ENCODE data around the gene HNRNPK. TPM values are rescaled to one million over a fixed set of nuclear protein-coding genes. Genes with fewer than 3 reads are reported as not detected.

Gene HNRNPK
- total and polyA plus RNA-seq, 2 of the 13 experiments (the other 11 are each of a cell fraction or from before 2014, with no cell fraction given) = 321 to 712 TPM

DNA sequence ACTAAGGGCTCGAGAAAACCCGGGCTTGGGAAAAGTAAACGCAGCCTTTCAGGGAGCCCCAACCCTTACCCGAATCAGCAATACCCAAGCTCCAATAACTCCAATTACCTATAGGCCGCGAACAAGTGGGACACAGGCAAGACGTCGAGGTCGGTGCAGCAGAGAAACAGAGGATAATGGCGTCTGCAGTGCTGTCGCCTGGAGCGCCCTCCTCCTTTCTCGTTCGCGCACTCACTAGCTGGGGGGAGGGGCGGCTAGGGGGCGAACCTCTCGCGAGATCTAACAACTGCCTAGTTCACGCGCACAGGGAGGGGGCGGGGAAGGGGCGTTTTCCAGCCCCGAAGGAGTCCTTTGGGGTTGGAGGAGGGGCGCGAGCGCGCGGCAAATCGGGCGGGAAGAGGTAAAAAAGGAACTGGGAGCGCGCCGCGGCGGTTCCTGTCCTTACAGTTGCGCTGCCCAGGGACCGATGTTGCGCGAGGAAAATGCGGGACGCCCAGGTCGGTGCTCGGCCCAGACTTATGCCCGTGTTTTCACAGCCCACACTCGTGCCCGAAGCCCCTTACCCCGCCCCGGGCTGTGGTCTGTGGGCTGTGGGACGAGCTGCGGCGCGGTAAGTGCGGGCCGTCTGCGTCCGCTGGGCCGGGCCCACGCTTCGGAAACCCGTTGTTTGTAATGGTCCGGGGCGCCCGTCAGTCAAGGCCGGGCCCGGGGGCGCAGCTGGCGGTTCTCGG lies 545 bp upstream of the HNRNPK start, which contains the start of gene RMI1 (continued):
- TF ChIP-seq, protein P1, sequence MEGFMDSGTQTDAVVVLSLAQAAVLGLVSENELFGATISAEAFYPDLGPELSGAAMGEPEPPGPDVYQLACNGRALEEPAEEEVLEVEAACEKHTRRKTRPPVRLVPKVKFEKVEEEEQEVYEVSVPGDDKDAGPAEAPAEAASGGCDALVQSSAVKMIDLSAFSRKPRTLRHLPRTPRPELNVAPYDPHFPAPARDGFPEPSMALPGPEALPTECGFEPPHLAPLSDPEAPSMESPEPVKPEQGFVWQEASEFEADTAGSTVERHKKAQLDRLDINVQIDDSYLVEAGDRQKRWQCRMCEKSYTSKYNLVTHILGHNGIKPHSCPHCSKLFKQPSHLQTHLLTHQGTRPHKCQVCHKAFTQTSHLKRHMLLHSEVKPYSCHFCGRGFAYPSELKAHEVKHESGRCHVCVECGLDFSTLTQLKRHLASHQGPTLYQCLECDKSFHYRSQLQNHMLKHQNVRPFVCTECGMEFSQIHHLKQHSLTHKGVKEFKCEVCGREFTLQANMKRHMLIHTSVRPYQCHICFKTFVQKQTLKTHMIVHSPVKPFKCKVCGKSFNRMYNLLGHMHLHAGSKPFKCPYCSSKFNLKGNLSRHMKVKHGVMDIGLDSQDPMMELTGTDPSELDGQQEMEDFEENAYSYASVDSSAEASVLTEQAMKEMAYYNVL (CRISPR knock-in tag; IDR thresholded peaks at IDR 0.05; ENCODE audit: borderline replicate concordance) = peak; percentile 71; the same call in 1 of the 2 replicates
- TF ChIP-seq KDM2A (CRISPR knock-in tag; IDR thresholded peaks at IDR 0.05; ENCODE audit: borderline replicate concordance, low read depth) = peak; percentile 56; the same call in 1 of the 2 replicates
- peak; percentile 64 for TF ChIP-seq HDAC2 (CRISPR knock-in tag; IDR thresholded peaks at IDR 0.05)
- TF ChIP-seq ZFP36 (IDR thresholded peaks at IDR 0.05; ENCODE audit: borderline replicate concordance, low read depth, low read length, partially characterized antibody) = no peak
- TF ChIP-seq, protein P2, sequence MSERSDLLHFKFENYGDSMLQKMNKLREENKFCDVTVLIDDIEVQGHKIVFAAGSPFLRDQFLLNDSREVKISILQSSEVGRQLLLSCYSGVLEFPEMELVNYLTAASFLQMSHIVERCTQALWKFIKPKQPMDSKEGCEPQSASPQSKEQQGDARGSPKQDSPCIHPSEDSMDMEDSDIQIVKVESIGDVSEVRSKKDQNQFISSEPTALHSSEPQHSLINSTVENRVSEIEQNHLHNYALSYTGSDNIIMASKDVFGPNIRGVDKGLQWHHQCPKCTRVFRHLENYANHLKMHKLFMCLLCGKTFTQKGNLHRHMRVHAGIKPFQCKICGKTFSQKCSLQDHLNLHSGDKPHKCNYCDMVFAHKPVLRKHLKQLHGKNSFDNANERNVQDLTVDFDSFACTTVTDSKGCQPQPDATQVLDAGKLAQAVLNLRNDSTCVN (CRISPR knock-in tag; IDR thresholded peaks at IDR 0.05; ENCODE audit: borderline replicate concordance) = peak; percentile 20; the same call in 1 of the 2 replicates
- TF ChIP-seq ZSCAN29 (CRISPR knock-in tag; conservative IDR thresholded peaks at IDR 0.05) = 0 out of 2 replicates have a peak, but pooled peaks have one; percentile 4
- no peak for TF ChIP-seq CBX2 (IDR thresholded peaks at IDR 0.05; ENCODE audit: low read depth, low read length)
- TF ChIP-seq CBX2 (CRISPR knock-in tag; IDR thresholded peaks at IDR 0.05; ENCODE audit: low read depth) = no peak
- TF ChIP-seq, protein P3, sequence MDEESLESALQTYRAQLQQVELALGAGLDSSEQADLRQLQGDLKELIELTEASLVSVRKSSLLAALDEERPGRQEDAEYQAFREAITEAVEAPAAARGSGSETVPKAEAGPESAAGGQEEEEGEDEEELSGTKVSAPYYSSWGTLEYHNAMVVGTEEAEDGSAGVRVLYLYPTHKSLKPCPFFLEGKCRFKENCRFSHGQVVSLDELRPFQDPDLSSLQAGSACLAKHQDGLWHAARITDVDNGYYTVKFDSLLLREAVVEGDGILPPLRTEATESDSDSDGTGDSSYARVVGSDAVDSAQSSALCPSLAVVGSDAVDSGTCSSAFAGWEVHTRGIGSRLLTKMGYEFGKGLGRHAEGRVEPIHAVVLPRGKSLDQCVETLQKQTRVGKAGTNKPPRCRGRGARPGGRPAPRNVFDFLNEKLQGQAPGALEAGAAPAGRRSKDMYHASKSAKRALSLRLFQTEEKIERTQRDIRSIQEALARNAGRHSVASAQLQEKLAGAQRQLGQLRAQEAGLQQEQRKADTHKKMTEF (CRISPR knock-in tag; IDR thresholded peaks at IDR 0.05) = peak; percentile 67
- TF ChIP-seq TMF1 (CRISPR knock-in tag; IDR thresholded peaks at IDR 0.05; ENCODE audit: low read depth) = peak; percentile 44; the same call in 1 of the 2 replicates
- TF ChIP-seq SOX5 (CRISPR knock-in tag; IDR thresholded peaks at IDR 0.05; ENCODE audit: borderline replicate concordance) = peak; percentile 43; the same call in 1 of the 2 replicates
- TF ChIP-seq ZNF501 (CRISPR knock-in tag; IDR thresholded peaks at IDR 0.05) = peak; percentile 67; the same call in 1 of the 2 replicates
- TF ChIP-seq POLR2AphosphoS2 (IDR thresholded peaks at IDR 0.05; ENCODE audit: low read depth, low read length) = peak; percentile 91; the same call in 1 of the 2 replicates
- 0 out of 2 replicates have a peak, but pooled peaks have one; percentile 9 for TF ChIP-seq FOXA3 (CRISPR knock-in tag; IDR thresholded peaks at IDR 0.05)
- peak; percentile 92 for TF ChIP-seq POLR2AphosphoS5 (IDR thresholded peaks at IDR 0.05; ENCODE audit: low read depth, low read length)
- TF ChIP-seq, protein P4, sequence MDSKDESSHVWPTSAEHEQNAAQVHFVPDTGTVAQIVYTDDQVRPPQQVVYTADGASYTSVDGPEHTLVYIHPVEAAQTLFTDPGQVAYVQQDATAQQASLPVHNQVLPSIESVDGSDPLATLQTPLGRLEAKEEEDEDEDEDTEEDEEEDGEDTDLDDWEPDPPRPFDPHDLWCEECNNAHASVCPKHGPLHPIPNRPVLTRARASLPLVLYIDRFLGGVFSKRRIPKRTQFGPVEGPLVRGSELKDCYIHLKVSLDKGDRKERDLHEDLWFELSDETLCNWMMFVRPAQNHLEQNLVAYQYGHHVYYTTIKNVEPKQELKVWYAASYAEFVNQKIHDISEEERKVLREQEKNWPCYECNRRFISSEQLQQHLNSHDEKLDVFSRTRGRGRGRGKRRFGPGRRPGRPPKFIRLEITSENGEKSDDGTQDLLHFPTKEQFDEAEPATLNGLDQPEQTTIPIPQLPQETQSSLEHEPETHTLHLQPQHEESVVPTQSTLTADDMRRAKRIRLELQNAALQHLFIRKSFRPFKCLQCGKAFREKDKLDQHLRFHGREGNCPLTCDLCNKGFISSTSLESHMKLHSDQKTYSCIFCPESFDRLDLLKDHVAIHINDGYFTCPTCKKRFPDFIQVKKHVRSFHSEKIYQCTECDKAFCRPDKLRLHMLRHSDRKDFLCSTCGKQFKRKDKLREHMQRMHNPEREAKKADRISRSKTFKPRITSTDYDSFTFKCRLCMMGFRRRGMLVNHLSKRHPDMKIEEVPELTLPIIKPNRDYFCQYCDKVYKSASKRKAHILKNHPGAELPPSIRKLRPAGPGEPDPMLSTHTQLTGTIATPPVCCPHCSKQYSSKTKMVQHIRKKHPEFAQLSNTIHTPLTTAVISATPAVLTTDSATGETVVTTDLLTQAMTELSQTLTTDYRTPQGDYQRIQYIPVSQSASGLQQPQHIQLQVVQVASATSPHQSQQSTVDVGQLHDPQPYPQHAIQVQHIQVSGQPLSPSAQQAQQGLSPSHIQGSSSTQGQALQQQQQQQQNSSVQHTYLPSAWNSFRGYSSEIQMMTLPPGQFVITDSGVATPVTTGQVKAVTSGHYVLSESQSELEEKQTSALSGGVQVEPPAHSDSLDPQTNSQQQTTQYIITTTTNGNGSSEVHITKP (CRISPR knock-in tag; IDR thresholded peaks at IDR 0.05; ENCODE audit: low read depth) = peak; percentile 37; the same call in 1 of the 2 replicates
- TF ChIP-seq BORCS8-MEF2B (CRISPR knock-in tag; IDR thresholded peaks at IDR 0.05) = 0 out of 2 replicates have a peak, but pooled peaks have one; percentile 15
- TF ChIP-seq POLR2G (IDR thresholded peaks at IDR 0.05; ENCODE audit: low read depth, low read length) = peak; percentile 95

Measured in HepG2 (cell line).